ENCODE measurements around the gene ANKRD61.

- TF ChIP-seq, protein P1, sequence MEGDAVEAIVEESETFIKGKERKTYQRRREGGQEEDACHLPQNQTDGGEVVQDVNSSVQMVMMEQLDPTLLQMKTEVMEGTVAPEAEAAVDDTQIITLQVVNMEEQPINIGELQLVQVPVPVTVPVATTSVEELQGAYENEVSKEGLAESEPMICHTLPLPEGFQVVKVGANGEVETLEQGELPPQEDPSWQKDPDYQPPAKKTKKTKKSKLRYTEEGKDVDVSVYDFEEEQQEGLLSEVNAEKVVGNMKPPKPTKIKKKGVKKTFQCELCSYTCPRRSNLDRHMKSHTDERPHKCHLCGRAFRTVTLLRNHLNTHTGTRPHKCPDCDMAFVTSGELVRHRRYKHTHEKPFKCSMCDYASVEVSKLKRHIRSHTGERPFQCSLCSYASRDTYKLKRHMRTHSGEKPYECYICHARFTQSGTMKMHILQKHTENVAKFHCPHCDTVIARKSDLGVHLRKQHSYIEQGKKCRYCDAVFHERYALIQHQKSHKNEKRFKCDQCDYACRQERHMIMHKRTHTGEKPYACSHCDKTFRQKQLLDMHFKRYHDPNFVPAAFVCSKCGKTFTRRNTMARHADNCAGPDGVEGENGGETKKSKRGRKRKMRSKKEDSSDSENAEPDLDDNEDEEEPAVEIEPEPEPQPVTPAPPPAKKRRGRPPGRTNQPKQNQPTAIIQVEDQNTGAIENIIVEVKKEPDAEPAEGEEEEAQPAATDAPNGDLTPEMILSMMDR (conservative IDR thresholded peaks at IDR 0.05; ENCODE audit: low read length), result peak; percentile 68
- no peak for TF ChIP-seq EZH2phosphoT487 (IDR thresholded peaks at IDR 0.05; ENCODE audit: borderline replicate concordance, low read depth, low read length)
These were observed 5.0 kb upstream of the ANKRD61 start for GRCh38 chr7:6026011-6026819.
